Heart left ventricle (tissue), 13 donors: Measurements from ENCODE around the gene DCHS1.
A peak's percentile ranks its signal among the peaks of the same experiment; 100 is the strongest.

Source experiments
- POLR2A ChIP-seq, 2 donors: fragments of 450-650 bp; IDR thresholded peaks; one replicate each; pipeline ENCODE4 v1.6.1; 2017; ENCODE audit warnings: antibody characterized with exemption in 2 of 2, mild to moderate bottlenecking in 2 of 2, moderate library complexity in 2 of 2
- TF ChIP-seq, protein P1 (sequence below), 12 donors: fragments of 200-600 bp; sonication (generic) in 4 of 12; IDR thresholded peaks; one replicate each; pipeline versions ENCODE4 v1.5.0 to v1.8.0; 2018 to 2022; ENCODE audit warnings: antibody characterized with exemption in 12 of 12, mild to moderate bottlenecking in 5 of 12
- donor health status: ischemic (EF 13 %, LVEDD 7.1; RV severe dilation, severe dysfunction).
- donor health status: DM: no; HTN: yes; CAD: no.
- donor health status: DM: no; HTN: no; CAD: no.
- donor health status: ischemic (EF 25% LVEDD 6.9; RV normal size, moderate dysfunction).
- donor health status: ischemic (EF 25% LVEDD 5.7; RV mildly dilated, moderate dysfunction).
- donor health status: ischemic (EF 35%, LVEDD 5.7; RV mildly dilated, moderate dysfunction).
- donor health status: nonischemic (EF 11% LVEDD 7.7; RV severe dilation, severe dysfunction).
- donor health status: DM: yes; HTN: yes; CAD: no.
- donor health status: PGD.
- donor health status: ischemic (EF 29% LVEDD 5.4; RV normal size, mild dysfunction).
- donor health status: nonischemic (EF 23%, LVEDD 6.1; RV moderate dilation, normal function).

DNA sequence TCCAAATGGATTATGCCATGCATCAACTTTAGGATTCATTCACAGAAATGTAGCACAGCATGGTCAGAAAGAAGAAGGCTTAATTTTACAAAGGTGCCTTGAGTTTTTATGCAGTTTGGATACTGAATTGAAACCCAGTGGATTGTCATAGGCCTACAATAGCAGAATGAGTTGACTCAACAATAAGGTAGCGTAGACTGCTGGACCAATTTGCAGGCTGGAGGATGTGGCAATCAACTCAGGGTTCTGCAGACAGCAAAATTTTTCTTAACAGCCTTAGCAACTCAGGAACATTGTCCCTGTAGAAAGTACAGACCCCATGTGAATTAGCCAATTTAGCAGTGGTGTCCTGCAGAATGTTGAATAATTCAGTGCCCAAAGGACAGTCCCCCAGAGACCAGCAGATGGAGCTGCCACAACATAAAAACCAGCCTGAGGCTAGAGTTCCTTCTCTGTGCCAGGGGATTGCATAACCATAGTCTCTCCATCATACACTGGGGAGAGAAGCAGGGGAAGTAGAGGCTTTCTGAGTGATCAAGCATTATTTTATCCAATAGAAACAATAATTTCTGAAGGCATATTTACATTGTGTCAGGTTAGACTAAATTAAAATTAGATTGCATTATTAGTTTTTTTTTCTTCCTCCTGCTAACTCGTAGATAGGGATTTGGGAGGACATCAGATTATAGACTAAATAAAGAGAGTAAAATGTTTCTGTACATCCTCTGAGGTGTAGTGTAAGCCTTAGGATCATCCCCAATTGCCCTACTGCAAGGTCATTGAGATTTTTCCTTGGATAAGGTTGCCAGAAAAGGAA is 47.8 kb upstream of the DCHS1 start:
- no peak for TF ChIP-seq POLR2A (IDR thresholded peaks at IDR 0.05)
- TF ChIP-seq, protein P1, sequence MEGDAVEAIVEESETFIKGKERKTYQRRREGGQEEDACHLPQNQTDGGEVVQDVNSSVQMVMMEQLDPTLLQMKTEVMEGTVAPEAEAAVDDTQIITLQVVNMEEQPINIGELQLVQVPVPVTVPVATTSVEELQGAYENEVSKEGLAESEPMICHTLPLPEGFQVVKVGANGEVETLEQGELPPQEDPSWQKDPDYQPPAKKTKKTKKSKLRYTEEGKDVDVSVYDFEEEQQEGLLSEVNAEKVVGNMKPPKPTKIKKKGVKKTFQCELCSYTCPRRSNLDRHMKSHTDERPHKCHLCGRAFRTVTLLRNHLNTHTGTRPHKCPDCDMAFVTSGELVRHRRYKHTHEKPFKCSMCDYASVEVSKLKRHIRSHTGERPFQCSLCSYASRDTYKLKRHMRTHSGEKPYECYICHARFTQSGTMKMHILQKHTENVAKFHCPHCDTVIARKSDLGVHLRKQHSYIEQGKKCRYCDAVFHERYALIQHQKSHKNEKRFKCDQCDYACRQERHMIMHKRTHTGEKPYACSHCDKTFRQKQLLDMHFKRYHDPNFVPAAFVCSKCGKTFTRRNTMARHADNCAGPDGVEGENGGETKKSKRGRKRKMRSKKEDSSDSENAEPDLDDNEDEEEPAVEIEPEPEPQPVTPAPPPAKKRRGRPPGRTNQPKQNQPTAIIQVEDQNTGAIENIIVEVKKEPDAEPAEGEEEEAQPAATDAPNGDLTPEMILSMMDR (IDR thresholded peaks at IDR 0.05) = peak; percentile 41 to 75 (median 60)
